ENCODE data around the gene WDR70.
A peak's percentile ranks its signal among the peaks of the same experiment; 100 is the strongest.
"Not testable (repeated sequence)": the region's sequence is repeated elsewhere in the genome, so short reads cannot be mapped to it uniquely, and the experiment has no call there.

WDR70 gene

DNA sequence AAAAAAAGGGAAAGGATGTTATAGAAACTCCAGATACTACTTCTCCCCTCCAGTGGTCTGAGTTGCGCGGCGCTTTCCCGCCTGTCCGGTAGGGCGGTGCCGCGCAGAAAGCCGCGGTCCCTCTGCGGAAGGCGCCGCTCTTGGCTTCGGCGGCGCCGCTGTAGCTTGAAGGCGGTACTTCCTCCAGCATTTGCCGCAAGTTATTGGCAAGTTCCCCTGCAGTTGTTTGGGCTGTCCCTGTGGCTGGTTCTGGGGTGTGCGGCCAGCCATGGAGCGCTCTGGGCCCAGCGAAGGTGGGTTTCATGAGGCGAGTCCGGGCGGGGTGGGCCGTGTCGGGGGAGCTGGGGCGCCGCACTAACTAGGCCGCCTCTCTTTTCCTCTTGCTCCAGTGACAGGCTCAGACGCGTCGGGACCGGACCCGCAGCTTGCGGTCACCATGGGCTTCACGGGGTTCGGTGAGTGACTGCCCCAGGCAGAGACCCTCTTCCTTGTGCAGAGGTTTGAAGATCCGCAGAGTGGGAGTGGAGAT is at the start of gene WDR70:
TSS of gene WDR70 (plus strand) at position 219 of the 529 bp plus-strand sequence. CDS start at position 269, 50 bp downstream.
- DNase-seq (ENCODE audit: low spot score) = peak; percentile 84

DNA sequence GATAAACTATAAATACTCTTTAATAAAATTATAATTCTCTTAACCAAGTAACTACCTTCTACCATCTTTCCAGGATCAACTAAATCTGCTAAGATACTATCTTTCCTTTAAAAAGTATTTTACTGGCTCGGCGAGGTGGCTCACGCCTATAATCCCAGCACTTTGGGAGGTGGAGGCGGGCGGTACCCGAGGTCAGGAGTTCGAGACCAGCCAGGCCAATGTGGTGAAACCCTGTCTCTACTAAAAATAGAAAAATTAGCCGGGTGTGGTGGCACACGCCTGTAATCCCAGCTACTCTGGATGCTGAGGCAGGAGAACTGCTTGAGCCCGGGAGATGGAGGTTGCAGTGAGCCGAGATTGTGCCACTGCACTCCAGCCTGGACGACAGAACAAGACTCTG is 44.4 kb upstream of the WDR70 start:
- not testable (repeated sequence) for DNase-seq (ENCODE audit: low spot score)

DNA sequence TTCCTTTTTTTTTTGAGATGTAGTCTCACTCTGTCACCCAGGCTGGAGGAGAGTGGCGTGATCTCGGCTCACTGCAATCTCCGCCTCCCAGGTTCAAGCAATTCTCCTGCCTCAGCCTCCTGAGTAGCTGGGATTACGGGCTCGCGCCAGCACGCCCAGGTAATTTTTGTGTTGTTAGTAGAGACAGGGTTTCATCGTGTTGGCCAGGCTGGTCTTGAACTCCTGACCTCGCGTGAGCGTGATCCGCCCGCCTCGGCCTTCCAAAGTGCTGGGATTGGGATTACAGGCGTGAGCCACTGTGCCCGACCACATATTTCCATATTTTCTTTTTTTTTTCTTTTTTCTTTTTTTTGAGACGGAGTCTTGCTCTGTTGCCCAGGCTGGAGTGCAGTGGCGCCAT is 36.4 kb upstream of the WDR70 start:
- DNase-seq (ENCODE audit: low spot score) = not testable (repeated sequence)

DNA sequence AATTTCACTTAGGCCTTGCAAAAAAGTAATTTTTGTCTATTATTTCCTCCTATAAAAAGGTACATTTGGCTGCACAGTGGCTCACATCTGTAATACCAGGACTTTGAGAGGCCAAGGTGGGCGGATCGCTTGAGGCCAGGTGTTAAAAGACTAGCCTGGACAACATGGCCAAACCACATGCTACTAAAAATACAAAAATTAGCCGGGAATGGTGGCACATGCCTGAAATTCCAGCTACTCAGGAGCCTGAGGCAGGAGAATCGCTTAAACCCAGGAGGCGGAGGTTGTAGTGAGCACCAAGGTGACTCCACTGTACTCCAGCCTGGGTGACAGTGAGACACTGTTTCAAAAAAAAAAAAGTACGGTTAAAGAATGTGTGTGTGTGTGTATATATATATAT is 24.0 kb upstream of the WDR70 start:
- DNase-seq (ENCODE audit: low spot score) = no peak

DNA sequence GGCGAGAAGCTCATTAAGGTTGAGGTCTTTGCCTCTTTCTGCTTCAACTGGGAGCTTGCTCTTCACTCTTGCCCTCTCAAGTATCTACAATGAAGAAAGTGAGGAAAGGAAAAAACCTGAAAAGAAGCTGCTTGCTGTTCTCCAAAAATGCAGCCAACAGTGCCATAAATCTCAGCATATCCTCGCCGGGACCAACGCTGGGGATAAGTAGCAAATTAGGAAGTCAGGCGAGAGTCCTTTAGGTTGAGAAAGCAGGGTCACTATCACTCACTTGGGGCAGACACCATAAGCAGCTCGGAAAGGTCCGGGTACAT is 8.6 kb upstream of the WDR70 start:
- no peak for DNase-seq (ENCODE audit: low spot score)

DNA sequence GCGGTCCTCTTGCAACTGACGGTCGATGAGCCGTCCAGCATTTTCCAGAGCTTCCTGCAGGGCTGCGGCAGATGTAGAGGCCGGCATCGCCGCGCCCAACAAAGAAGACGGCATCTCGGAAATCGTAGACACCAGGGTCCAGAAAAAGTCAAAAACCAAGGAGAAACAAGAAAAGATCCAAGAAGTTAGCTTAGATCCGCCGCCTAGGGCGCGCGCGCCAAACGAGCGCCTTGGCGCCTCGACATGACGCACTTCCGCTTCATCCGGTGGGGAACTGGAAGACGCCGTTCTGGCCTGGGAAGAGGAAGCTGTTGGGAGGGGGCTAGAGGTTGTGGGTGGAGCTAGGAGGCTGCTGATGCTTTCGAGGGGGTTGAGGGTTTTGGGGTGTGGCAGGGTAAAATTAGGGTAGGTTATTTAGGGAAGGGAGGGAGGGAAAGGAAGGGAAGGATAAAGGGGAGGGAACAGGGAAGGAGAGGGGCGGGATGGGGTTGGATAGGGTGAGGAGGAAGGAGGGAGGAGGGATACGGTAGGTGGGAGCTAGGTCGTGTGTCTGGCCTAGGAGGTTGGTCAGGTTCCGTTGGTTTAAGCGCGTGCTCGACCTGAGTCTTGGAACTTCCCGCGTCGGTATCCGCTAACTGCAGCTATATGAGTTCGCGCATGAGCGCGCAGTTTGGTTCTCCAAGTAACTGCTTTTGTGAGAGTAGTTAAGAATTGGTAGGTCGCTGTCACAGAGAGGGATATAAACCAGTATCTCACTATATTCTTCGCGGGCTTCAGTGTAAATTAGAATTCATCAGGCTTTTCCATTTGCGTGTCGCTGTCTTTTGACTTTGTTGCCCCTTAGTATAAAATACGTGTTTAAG is 8.0 kb upstream of the WDR70 start, which contains the start of gene NUP155:
TSS of gene NUP155 (minus strand) at position 243 of the 863 bp plus-strand sequence. CDS start at position 114, 129 bp downstream.
- peak; percentile 89 for DNase-seq (ENCODE audit: low spot score)

DNA sequence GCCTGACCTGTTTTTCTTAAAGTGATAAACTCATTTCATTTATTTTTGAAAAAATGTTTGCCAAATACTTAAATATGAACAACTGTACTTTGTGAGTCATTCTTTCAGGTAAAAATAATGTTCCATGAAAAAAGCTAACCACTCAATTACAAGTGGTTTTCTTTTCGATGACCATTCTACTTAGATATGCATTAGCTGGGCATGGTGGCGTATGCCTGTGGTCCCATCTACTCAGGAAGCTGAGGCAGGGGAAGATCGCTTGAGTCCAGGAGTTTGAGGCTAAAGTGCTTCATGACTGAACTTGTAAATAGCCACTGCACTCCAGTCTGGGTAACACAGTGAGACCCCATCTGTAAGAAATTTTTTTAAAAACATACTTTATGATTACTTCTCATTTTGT is 4.0 kb upstream of the WDR70 start:
- no peak for DNase-seq (ENCODE audit: low spot score)

DNA sequence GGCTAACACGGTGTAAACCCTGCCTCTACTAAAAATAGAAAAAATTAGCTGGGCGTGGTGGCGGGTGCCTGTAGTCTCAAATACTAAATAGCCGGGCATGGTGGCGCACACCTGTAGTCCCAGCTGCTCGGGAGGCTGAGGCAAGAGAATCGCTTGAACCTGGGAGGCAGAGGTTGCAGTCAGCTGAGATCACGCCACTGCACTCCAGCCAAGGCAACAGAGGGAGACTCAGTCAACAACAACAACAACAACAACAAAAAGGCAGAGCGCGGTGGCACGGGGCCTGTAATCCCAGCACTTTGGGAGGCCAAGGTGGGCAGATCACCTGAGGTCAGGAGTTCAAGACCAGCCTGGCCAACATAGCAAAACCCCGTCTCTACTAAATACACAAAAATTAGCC is 1.1 kb upstream of the WDR70 start:
- DNase-seq (ENCODE audit: low spot score) = not testable (repeated sequence)

DNA sequence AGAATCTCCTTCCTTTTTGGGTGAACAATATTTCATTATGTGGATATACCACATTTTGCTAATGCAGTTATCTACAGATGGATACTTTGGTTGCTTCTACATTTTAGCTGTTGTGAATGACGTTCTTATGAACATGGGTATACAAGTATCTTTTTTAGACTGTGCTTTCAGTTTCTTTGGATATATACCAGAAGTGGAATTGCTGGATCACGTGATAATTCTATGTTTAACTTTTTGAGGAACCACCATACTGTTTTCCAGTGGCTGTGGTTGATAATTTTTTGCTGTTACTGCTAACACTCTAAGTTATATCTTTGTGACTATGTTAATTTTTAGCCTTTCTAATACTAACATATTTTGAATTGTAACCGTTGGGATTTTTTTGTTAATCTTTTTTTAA is 12.5 kb downstream of the WDR70 start:
- DNase-seq (ENCODE audit: low spot score) = no peak

DNA sequence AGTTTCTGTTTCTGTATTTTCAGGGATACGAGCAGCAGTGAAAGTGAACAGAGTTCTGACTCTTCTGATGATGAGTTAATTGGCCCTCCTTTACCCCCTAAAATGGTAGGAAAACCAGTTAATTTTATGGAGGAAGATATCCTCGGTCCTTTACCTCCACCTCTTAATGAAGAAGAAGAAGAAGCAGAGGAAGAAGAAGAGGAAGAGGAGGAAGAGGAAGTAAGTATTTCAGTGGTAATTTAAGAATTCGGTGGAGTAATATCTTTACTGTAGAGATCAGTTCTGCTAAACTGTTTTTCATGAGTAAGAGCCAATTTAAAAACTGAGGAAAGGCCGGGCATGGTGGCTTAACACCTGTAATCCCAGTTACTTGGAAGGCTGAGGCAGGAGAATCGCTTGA is 17.2 kb downstream of the WDR70 start:
- DNase-seq (ENCODE audit: low spot score) = no peak

DNA sequence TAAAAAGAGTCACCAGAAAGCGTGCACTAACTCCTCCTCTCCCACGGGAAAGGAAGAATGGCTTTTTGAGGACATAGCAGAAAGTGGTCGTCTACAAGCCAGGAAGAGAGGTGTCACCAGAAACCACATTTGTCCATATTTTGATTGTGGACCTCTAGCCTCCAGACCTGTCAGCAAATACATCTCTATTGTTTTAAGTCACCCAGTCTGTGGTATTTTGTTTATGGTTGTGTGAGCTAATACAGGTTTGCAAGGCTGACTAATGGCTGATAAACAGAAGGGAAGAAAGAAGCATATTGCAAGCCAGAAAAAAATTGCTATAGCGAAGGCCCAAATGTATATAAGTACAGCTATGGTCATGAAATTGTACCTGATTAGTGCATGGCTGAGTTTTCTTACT is 21.4 kb downstream of the WDR70 start:
- no peak for DNase-seq (ENCODE audit: low spot score)

DNA sequence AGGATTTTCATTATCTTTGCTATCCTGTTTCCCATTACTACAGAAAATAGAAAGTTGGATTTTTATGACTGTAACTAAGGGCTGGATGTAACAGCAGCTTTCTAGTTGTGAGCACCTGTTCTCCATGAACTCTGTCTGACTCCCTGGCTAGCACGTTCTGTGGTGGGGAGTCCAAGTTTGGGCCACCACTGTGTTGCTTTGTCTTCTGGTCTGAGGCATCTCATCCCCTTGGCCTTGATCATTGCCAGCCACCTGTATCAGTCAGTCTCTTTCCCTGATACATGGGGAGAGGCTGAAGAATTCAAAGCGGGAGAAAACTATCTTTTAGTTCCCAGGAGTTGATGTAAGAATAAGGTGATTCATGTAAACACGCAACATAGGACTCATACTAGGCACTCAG is 33.4 kb downstream of the WDR70 start:
- DNase-seq (ENCODE audit: low spot score) = no peak

DNA sequence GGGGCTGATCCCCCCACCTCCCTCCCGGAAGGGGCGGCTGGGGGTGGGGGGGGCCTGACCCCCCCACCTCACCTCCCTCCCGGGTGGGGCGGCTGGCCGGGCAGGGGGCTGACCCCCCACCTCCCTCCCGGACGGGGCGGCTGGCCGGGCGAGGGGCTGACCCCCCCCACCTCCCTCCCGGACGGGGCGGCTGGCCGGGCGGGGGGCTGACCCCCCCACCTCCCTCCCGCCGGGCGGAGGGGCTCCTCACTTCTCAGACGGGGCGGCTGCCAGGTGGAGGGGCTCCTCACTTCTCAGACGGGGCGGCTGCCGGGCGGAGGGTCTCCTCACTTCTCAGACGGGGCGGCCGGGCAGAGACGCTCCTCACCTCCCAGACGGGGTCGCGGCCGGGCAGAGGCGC is 36.3 kb downstream of the WDR70 start:
- DNase-seq (ENCODE audit: low spot score) = not testable (repeated sequence)

DNA sequence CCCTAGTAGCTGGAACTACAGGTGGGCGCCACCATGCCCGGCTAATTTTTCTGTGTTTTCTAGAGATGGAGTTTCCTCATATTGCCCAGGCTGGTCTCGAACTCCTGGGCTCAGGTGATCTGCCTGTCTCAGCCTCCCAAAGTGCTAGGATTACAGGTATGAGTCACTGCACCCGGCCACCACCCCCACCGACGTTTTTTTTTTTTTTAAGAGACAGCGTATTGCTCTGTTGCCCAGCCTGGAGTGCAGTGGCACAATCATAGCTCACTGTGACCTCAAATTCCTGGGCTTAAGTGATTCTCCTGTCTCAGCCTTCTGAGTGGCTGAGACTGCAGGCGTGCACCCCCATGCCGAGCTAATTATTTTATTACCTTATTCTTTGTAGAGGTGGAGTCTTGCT is 38.2 kb downstream of the WDR70 start:
- no peak for DNase-seq (ENCODE audit: low spot score)

DNA sequence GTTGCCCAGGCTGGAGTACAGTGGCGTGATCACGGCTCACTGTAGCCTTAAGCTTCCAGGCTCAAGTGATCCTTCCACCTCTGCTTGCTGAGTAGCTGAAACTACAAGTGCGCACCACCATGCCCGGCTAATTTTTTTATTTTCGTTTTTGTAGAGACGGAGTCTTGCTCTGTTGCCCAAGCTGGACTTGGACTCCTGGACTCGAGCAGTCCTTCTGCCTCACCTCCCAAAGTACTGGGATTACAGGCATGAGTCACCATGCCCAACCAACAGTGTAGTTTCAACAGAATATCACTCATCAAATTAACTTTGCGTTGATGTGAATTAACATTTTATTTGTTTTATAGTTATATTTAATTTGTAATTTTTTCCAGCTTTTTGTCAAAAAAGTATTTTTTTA is 45.3 kb downstream of the WDR70 start:
- no peak for DNase-seq (ENCODE audit: low spot score)

DNA sequence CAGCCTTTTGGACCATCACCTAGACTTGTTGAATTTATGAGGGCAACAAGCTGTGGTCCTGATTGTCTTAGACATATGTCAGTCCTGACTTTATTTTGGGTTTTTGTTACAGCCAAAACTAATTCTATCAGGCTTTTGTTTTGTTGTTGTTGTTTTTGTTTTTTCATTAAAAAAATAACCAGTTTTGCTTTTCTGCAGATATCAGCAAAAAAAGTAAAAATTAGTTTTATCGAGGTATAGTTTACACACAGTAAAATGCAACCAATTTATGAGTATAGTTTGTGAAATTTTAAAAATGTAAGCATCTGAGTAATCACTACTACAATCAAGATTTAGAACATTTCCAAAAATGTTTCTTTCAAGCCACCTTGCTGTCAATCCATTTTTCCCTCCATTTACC is 48.9 kb downstream of the WDR70 start:
- no peak for DNase-seq (ENCODE audit: low spot score)

DNA sequence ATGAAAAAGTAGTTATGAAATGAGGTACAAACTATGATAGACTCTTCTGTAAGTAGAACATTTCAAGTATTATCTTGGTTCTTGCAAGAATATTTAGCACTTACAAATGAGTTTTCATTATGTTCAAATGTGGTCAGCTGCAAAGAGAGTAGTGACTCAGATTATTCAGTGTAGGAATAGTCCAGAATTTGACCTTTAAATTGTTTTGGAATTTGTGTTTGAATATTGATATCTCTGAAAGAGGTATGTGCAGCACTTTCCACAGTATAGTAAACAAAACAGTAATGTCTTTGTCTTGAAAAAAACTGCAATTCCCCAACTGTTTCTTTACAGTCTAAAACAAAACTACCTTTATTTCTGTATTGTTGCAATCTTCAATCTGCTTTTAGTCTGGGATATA is 56.1 kb downstream of the WDR70 start:
- no peak for DNase-seq (ENCODE audit: low spot score)

DNA sequence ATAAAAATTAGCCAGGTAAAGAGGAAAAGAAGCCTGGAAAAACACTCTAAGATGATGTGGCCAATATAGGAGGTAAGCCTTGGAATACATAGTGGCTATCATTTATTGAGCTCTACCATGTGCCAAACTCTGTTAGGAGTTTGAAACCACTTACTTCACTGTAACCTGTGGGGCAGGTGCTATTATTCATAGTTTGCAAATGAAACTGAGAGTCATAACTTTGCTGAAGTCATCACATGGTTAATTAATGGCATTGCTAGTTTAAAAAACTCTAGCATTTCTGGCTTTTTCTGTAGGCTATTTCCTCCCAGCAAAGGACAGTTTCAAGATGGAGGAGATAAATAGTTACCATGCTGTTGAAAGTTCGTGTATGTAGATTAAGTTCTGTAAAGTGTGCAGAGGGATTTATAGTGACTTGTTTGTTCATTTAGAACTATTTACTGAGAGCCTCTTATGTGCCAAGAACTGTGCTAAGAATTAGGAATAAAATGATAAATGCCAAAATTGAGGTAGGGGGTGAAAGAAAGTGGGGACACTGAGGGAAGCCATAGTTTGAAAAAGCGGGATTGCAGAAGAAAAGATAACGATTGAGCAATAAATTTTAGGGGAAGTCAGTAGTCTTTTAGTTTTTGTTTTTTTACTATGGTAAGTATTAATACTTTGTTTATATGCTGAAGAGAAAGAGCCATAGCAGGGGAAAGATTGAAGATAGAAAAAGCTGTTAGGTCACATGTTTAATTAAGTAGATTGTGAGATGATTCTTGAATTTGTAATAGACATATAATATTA is 57.2 kb downstream of the WDR70 start:
- DNase-seq (ENCODE audit: low spot score) = no peak

DNA sequence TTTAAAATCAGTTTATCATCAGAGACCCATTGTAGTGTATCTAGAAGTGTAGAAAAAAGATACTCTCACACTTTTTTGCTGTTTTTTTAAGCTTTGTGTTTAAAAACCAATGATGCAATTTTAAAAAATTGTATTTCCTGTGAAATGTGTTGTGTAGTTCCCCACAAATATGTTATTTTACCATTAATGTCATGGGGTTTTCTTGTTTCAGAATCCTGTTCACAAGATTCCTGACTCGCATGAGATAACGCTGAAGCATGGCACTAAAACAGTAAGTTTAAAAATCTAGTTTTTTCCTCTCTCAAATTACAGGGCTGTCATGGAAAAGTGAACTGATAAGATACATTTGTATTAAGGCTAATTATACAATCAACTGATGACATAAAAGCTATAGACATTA is 58.6 kb downstream of the WDR70 start:
- DNase-seq (ENCODE audit: low spot score) = no peak

DNA sequence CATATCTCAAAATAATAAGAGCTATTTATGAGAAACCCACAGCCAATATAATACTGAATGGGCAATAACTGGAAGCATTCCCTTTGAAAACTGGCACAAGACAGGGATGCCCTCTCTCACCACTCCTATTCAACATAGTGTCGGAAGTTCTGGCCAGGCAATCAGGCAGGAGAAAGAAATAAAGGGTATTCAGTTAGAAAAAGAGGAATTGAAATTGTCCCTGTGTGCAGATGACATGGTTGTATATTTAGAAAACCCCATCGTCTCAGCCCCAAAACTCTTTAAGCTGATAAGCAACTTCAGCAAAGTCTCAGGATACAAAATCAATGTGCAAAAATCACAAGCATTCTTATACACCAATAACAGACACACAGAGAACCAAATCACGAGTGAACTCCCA is 66.7 kb downstream of the WDR70 start:
- DNase-seq (ENCODE audit: low spot score) = not testable (repeated sequence)

DNA sequence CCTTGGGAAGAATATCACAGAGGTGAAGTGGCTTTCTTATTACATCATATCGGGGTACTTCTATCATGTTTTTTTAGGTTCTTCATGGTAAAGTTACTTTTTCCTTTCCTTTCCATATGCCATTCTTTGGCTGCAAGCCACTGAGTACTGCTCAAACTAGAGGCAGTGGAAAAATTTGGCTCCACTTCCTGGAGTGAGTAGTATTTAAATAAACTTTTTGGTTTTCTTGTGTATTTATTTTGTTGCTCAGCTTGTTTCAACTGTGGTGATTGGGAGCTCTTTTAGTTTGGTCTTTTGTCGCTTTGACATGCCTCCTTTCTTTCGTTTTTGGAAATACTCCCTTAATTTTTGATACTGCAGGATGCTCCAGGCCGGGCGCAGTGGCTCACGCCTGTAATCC is 69.8 kb downstream of the WDR70 start:
- no peak for DNase-seq (ENCODE audit: low spot score)

DNA sequence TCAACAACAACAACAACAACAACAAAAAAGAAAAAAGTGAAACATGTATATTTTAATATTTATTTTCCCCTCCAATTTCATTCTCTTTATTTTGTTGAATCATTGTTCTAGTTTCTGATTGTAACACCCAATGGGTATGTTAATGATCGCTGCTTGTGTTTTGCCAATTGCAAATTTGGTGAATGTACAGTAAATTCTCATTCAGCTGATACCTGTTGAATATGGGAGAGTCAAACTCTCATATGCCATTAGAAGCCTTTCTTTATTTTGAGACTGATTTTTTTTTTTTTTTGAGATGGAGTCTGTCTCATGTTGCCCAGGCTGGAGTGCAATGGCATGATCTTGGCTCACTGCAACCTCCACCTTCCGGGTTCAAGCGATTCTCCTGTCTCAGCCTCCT is 72.9 kb downstream of the WDR70 start:
- not testable (repeated sequence) for DNase-seq (ENCODE audit: low spot score)

DNA sequence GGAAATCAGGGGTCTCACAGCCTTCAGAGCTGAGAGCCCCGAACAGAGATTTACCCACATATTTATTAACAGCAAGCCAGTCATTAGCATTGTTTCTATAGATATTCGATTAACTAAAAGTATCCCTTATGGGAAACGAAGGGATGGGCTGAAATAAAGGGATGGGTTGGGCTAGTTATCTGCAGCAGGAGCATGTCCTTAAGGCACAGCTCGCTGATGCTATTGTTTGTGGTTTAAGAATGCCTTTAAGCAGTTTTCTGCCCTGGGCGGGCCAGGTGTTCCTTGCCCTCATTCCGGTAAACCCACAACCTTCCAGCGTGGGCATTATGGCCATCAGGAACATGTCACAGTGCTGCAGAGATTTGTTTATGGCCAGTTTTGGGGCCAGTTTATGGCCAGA is 74.1 kb downstream of the WDR70 start:
- DNase-seq (ENCODE audit: low spot score) = not testable (repeated sequence)
